HG02763 (cell line): ENCODE measurements around the gene NCAM1.
"Not testable (repeated sequence)": the region's sequence is repeated elsewhere in the genome, so short reads cannot be mapped to it uniquely, and the experiment has no call there.

Experiments used
- ATAC-seq: cut with Tn5 transposase; IDR thresholded peaks from one replicate; pipeline ENCODE4 v1.9.1; 2021; ENCODE audit warnings: mild to moderate bottlenecking, moderate library complexity; ENCODE audit not compliant: unreplicated experiment

The NCAM1 gene

DNA sequence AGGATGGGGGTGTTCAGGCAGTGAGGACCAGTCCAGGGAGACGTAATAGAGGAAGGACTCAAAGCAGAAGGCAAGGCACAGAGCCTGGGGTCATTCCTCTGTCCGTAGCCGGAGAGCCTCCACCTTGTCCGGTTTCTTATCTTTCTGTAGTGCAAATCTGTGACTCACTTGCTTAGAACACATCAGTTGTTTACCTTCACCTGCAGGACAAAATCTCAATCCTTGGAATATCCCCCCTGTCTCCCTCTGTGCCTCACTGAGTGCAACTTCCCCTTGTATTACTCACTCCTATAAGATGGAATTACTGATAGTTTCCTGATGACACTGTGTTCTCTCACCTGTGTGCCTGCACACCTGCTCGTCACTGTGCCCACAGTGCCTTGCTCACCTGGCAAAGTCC lies 332.7 kb downstream of the NCAM1 start:
- no peak for ATAC-seq

DNA sequence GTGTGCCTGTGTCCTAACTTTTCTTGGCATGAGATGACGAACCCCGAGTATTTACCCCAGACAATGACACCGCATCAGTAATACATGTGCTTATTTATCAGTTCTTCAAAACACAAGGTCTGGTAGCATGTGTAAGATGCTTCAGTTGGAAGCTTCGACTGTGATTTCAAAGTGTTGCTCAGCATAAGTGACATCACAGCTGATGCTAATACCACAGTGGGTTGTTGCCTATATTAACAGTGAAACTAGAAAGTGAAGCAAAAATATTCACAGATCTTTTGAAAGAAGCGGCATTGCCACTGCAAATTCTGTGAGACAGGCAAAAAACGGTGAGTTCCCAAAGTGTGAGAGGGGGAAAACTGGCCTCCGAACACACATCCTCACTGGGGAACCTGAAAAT lies 334.8 kb downstream of the NCAM1 start:
- no peak for ATAC-seq

DNA sequence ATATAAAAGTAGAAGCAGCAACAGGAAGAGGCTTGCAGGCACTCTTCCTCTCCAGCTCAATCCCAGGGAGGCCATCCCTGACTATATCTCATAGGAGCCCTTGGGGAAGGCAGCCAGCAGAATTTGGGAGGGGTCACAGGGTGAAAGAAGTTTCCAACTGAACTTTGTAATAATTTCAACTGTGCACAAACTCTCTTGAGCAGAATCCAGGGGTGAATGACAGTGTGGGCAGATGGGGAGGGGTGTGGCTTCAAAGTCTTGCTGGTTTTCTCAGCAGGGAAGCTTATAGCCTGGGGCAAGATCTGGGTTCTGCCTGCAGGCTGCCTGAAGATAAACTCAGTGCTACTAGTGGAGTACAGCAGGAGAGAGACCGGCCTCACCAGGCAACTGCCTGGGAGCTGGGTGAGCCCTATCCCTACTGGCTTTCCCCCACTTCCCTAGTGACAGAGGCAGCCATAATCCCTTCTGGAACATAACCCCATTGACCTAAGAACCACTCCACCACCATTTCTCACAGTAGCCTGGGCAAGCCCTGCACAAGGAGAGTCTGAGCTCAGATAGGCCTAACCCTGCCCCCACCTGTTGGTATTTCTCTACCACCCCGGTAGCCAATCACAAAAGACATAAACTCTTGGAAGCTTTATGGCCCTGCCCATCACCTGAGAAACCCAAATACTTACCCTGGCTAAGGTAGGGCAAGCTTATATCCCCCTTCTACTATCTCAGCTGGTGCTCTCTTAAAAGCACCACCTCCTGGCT lies 335.4 kb downstream of the NCAM1 start:
- no peak for ATAC-seq

DNA sequence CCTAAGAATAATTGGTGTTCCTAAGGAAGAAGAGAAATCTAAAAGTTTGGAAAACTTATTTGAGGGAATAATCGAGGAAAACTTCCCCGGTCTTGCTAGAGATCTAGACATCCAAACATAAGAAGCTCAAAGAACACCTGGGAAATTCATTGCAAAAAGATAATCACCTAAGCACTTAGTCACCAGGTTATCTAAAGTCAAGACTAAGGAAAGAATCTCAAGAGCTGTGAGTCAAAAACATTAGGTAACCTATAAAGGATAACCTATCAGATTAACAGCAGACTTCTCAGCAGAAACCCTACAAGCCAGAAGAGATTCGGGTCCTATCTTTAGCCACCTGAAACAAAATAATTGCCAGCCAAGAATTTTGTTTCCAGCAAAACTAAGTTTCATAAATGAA lies 337.3 kb downstream of the NCAM1 start:
- not testable (repeated sequence) for ATAC-seq

DNA sequence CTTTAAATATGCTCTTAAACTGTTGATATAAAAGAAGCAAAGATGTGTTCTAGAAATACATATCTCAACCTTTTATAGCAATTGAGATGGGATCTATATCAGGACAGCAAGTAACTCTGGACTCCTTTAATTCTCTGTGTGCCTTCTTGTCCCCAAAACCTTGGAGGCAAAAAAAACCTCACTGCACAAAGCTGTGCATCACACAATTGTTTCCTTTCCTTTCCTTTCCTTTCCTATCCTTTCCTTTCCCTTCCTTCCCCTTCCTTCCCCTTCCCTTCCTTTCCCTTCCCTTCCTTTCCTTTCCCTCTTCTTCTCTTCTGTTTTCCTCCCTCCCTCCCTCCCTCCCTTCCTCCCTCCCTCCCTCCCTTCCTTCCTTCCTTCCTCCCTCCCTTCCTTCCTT lies 343.7 kb downstream of the NCAM1 start:
- ATAC-seq = no peak

DNA sequence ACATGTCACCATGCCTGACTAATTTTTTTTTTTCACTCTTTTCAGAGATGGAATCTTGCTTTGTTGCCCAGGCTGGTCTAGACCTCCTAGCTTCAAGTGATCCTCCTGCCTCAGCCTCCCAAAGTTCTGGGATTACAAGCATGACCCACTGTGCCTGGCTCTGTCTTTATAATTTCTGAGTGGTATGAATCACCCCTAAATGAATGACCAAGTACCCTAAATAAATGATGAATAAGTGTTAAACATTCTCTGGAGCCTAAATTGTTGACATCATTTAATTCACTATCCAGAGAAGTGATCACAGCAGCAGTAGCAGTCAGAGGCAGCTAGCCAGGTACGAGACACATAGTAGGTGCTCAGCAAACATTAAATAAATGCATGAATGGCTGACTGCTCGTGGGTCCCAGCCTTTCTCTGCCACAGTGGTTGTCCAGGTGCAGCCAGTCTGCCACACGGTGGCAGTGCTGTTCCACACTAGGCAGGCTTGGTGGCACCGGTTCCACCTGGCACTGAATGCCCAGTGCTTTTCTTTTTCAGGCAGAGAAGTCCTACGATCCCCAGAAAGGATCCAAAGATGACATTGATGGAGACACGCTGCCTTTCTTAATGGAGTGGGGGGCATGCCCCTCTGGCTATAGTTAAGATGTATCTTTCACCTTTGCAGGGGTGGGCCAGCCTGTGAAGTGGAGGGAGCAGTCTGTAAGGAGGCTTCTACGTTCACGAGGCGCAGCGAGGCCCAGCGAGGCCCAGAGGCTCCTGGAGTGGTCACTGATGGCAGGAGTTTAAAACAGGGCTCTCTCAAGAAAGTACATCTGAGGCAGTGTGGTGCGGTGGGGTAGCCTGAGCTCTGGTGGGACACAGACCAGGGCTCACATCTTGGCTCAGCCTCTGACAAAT lies 344.5 kb downstream of the NCAM1 start:
- peak; percentile 74 for ATAC-seq

DNA sequence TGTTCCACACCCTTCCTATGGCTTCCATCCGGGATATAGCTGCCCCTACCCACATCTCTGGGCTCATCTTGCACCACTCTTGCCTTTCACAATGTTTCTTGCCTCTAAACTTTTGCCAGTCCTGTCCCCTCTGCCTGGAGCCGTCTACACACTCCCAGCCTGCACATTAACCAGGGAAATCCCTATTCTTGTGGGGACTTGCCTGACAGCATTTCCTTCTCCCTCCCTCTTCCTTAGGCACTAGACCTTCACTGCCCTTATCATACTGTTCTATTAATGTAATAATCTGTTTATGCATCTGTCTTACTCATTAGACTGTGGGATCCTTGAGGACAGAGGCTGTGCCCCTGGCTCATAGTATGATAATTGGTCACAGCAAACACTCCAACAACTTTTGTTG lies 347.4 kb downstream of the NCAM1 start:
- ATAC-seq = no peak

DNA sequence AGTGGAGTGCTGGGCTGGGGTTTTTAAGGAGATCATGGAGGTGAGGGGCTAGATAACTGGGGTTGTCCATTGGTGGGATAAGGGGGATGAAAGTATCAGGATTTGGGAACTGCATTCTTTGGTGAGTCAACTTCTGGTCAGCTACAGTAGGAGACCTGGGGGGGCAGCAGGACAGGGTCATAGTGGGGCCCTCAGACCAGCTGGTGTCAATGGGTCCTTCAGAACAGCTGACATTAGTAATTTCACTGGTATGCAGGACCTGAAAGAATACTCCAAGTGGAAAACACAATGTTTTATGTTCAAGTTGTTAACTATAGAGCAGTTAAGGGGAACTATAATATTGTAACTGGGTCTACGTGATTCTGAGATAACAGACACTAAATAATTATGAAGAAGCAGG lies 350.3 kb downstream of the NCAM1 start:
- ATAC-seq = no peak

DNA sequence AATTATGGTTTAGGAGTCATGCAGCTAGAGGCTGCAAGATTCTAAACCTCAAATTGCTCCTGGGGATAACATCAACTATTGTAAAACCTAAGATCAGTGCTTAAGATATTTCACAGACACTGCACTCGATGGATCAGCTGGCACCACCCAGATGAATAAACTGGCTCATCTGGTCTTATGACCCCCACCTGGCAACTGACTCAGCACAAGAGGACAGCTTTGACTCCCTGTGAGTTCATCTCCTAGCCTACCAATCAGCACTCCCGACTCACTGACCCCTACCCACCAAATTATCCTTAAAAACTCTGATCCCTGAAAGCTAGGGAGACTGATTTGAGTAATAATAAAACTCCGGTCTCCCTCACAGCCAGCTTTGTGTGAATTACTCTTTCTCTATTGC lies 352.4 kb downstream of the NCAM1 start:
- ATAC-seq = no peak

DNA sequence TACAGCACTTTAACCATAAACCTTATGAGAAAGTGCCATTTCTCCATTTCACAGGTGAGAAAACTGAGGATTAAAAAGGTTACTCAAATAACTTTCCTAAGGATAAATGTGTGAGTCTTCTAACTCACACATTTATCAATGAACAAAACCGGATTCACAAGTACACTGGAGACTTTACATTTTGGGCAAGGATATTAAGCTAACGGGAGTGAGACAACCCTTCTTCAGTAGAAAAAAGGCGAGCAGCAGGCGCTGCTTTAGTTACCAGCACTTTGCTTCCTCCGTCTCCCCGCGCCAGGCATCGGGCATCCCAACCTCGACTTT lies 352.8 kb downstream of the NCAM1 start:
- ATAC-seq = no peak

DNA sequence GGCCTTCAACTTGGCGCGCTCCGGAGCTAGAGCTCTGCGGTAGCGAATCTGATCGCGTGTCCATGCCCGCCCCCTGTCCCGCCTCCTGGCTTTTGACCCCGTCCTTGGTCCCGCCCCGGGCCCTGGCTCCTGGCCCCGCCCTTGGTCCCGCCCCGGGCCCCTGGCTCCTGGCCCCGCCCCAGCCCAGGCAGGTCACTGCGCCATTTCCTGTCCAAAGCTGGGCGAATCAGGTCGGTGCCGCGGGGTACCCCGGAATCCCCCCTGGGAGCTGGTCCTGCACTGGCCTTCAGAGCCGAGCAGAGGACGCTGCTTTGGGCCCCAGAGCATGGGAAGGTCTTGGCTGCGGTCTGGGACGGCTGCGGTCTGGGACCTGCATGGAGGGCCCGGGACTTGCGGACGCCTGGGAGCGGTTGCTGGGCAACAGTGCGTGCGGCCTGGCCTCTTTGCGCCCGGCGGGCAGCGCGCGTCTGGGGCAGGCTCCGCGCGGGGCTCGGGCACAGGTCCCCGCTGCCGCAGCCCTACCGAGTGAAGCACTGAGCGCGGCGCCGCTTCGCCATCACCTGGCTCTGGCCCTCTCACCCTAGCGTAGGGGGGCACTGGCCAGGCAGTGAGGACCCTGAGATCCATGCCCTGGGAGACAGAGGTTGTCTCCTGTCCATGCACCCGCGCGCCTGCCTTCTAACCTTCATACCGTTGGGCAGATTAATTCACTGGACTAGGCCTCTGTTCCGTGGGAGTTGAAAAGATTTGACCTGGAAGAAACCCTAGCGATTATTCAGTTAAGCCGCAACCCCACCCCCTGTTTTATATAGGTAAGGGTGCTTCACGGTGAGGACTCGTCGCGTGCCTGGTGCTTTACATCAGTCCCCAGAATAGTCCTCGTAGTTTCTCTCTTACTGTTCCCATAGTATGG lies 353.4 kb downstream of the NCAM1 start, which contains the start of gene TTC12:
Gene TTC12 (plus strand): TSS at position 195 of the 913 bp plus-strand sequence. CDS start 1,675 bp downstream, outside the sequence.
- peak; percentile 99 for ATAC-seq

DNA sequence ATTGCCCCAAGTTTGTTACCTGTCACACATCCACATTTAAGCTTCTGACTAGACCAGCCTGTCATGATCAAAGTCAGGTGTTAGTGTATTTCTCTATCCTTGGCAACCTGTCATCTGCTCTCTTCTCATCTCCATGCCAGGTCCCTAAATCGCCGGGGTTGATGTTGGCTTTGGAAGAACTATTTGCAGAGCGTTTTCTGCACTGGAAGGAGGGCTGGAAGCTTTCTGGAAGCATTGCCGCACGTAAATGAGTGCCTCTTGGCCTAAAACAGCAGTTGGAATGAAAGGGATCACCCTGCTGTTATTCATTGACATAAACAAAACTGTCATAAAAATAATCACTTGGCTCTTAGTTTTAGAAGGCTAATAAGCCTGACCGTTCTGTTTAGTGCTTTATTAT lies 354.6 kb downstream of the NCAM1 start:
- ATAC-seq = no peak

DNA sequence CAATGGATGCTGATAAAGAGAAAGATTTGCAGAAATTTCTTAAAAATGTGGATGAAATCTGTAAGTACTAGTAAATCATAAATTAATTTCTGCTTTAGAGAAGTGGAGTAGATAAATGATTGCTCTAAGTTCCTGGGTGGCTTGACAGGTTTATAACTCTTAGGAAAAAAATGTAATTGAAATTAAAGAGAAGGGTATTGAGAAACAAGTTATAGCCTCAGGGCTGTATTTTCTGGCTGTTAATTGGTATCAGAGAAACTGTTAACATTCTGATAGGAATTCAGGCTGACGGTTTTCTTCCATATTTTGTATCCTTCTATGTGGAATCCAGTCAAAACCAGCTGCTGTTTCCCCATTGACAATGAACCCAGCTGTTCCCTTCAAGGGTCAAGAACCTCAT lies 355.0 kb downstream of the NCAM1 start:
- ATAC-seq = no peak

DNA sequence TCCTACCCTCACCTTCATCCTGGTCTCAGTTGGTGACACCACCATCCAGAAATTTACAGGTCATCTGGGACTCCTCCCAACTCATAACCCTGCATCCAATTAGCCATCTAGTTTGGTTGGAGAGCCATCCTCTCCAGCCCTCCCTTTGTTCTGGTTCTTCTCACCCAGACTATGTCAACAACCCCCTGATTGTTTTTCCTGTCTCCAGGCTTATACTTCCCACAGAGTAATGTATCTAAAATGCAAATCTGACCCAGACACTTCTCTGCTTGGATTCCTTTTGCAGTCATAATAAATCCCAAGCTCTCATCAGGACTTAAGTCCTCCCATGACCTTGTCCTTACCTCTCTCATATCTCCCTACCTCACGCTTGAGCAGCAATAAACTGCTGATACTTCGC lies 356.1 kb downstream of the NCAM1 start:
- no peak for ATAC-seq

DNA sequence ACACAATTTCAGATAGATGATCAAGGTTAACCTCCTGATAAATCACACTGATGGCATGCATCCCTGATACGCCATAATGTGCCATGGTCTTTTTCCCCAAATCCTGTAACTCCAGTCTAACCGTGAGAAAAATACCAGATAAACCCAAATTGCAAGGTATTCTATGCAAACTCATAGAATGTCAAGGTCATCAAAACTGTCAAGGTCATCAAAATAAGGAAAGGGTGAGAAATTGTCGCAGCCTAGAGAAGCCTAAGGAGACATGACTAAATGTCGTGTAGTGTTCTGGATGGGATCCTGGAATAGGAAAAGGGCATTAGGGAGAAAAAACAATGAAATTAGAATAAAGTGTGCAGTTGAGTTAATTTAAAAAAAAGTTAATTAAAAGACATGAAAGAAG lies 357.9 kb downstream of the NCAM1 start:
- ATAC-seq = no peak

DNA sequence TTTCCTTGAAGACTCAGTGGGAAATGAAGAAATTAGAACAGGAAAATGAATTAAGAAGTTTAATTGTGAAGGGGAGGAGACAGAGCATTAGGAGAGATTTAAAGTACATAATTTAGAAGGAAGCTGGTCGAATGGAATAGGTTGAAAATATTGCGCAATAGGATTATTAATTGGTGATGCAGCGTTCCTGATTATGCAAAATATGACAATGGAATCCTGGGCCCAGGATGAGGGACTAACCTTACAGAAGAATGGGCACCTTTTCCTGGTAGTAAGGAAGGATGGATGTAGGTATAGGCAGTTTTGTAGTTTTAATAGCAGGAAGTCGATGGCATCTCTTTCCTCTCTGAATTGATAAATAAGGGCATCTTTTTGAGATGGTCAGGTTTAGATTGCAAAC lies 360.9 kb downstream of the NCAM1 start:
- ATAC-seq = no peak

DNA sequence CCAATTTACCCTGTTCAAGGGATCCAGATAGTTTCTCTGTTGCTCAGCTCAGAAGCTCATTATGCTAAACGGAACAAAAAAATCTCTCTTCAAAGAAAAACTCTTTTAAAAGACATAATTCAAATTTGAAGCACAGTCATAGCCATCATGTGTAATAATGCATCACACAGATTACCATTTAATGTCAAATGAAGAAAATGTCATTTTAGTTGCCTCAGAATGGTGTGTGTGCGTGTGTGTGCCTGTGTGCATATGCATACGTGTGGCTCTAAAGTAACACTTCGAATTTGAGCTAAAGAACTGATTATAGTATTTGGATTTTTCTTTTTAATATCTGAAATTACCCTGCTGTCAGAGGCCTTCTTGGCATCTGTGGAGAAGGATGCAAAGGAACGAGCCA lies 363.0 kb downstream of the NCAM1 start:
- no peak for ATAC-seq
